ENCODE measurements around the gene PYGB.

The PYGB gene

DNA sequence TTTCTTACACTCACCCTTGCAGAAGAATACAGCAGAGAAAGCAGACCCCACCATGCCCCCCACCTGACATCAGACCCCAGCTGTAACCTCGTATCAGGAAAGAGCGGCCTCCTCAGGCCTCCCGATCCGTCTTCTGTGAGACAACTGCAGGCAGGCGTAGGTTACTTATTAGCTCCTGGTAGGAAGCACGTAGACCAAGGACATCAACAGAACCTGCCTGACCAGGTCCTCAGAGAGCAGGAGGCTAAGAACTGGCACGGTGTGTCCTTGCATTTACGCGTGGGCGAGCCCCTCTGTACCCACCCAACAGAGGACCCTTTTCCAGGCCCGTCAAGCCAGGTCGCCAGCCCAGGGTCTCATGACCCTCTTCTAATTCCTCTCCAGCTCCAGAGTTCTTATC is 91.7 kb downstream of the PYGB start:
- TF ChIP-seq, protein P1, sequence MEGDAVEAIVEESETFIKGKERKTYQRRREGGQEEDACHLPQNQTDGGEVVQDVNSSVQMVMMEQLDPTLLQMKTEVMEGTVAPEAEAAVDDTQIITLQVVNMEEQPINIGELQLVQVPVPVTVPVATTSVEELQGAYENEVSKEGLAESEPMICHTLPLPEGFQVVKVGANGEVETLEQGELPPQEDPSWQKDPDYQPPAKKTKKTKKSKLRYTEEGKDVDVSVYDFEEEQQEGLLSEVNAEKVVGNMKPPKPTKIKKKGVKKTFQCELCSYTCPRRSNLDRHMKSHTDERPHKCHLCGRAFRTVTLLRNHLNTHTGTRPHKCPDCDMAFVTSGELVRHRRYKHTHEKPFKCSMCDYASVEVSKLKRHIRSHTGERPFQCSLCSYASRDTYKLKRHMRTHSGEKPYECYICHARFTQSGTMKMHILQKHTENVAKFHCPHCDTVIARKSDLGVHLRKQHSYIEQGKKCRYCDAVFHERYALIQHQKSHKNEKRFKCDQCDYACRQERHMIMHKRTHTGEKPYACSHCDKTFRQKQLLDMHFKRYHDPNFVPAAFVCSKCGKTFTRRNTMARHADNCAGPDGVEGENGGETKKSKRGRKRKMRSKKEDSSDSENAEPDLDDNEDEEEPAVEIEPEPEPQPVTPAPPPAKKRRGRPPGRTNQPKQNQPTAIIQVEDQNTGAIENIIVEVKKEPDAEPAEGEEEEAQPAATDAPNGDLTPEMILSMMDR (IDR thresholded peaks at IDR 0.05; ENCODE audit: borderline replicate concordance, insufficient read depth, low read depth, low read length): no peak
- no peak overlapping the region for H3K4me3 ChIP-seq (ENCODE audit: low read depth, low read length)

DNA sequence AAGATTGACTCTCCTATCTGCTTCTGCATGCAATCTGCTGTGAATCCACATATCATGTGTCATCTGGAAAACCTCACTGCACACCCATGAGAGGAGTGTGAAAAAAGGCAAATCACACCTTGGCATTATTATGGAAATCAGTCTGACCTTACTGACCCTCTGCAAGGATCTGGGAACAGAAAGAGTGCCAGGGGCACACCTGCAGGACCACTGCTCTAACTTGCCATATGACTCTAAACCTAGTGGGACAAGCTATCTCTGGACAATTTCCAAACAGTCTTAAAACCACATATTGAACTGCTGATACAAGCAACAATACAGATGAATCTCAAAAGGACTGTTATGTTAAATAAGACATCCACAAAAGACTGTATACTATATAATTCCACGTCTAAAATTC is 92.5 kb downstream of the PYGB start:
- TF ChIP-seq, protein P1 (IDR thresholded peaks at IDR 0.05; ENCODE audit: borderline replicate concordance, insufficient read depth, low read depth, low read length): no peak
- no peak overlapping the region for H3K4me3 ChIP-seq (ENCODE audit: low read depth, low read length)

DNA sequence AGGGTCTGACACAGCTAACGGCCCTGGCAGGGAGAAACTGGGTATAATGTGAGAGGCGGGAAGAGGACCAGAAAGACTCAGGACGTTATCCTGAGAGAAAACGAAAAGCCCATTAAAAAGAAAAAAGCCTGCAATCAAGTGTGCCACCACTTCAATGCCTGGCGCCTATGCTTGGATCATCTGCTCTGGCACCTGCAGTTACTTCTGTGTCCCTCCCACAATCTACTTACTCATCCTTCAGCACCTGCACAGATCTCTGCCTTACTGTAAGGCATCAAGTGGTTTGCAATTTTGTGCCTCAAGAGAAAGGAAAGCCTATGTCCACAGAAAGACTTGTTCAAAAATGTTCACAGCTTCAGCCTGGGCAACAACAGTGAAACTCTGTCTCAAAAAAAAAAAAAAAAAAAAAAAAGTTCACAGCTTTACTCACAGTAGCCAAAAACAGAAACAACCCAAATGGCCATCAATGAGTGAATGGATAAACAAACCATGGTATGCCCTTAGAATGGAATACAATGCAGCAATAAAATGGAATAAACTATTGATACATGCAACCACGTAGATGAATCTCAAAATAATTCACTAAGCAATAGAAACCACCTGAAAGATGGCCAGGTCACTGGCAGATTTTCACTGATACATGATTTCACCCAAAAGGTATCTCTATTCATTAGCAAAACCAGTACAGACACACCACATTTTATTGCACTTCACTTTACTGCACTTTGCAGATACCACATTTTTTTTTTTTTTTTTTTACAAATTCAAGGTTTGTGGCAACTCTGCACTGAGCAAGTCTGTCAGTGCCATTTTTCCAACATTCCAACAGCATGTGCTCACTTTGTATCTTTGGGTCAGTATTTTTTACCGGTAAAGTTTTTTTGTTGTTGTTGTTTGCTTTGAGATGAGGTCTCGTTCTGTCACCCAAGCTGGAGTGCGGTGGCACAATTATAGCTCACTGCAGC is 94.1 kb downstream of the PYGB start:
- no peak overlapping the region for H3K4me3 ChIP-seq (ENCODE audit: low read depth, low read length)
- TF ChIP-seq, protein P1 (IDR thresholded peaks at IDR 0.05; ENCODE audit: borderline replicate concordance, insufficient read depth, low read depth, low read length): no peak

DNA sequence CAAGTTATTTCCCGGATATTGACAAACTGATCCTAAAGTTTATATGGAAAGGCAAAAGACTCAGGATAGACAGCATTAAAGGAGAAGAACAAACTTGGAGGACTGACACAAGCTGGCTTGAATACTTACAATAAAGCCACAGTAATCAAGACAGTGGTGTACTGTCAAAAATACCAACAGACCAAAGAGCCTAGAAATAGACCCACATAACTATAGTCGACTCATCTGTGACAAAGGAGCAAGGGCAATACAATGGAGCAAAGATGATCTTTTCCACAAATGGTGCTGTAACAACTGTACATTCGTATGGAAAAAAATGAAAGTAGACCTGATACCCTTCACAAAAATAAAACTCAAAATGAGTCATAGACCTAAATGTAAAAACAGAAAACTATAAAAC is 96.7 kb downstream of the PYGB start:
- TF ChIP-seq, protein P1 (IDR thresholded peaks at IDR 0.05; ENCODE audit: borderline replicate concordance, insufficient read depth, low read depth, low read length): no peak
- H3K4me3 ChIP-seq (ENCODE audit: low read depth, low read length): no peak overlapping the region

DNA sequence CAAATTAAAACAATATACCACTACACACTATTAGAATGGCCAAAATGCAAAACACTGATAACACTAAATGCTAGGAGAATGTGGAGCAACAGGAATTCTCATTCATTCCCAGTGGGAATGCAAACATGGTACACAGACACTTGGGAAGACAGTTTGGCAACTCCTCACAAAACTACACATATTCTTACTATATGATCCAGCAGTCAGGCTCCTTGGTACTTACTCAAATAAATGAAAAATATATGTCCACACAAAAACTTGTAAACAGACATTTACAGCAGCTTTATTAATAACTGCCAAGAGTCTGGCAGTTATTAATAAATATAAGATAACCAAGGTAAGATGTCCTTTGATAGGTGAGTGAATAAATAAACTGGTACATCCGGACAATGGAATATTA is 97.8 kb downstream of the PYGB start:
- no peak overlapping the region for H3K4me3 ChIP-seq (ENCODE audit: low read depth, low read length)
- TF ChIP-seq, protein P1 (IDR thresholded peaks at IDR 0.05; ENCODE audit: borderline replicate concordance, insufficient read depth, low read depth, low read length): no peak

DNA sequence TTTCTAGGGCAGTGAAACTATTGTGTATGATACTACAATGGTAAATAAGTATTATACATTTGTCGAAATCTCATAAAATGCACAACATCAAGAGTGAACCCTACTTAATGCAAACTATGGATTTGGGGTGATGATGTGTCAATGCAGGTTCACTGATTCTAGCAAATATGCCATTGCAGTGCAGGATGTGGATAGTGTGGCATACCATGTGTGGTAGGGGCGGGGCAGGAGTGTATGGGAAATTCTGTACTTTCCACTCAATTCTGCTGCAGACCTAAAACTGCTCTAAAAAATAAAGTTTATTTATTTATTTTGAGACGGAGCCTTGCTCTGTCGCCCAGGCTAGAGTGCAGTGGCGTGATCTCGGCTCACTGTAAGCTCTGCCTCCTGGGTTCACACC is 98.5 kb downstream of the PYGB start:
- H3K4me3 ChIP-seq (ENCODE audit: low read depth, low read length): no peak overlapping the region
- TF ChIP-seq, protein P1 (IDR thresholded peaks at IDR 0.05; ENCODE audit: borderline replicate concordance, insufficient read depth, low read depth, low read length): no peak

All from GM12875 (cell line).